GM12878 (cell line): ENCODE data around the gene DUSP10. TPM values are rescaled to one million over a fixed set of nuclear protein-coding genes. Genes with fewer than 3 reads are reported as not detected.

Experiments used
- ATAC-seq: fragments of 200-7000 bp; cut with Tn5 transposase; 3 replicates; pipeline ENCODE4 v1.9.1; 2020; ENCODE audit warnings: mild to moderate bottlenecking, moderate library complexity
- BruUV-seq: library from RNA; stranded (reverse); fragments of 400-500 nt; replicated peaks from 2 replicates; lab custom pipeline; 2021; lab: Mats Ljungman, UMichigan
- CTCF ChIA-PET: fragments of 300-600 bp; sonication (Branson Sonifier 250); formaldehyde crosslinking; extraction: SDS; loops from one replicate; lab custom pipeline; 2021; ENCODE audit warnings: inconsistent platforms; lab: Yijun Ruan, JAX
- POLR2A ChIA-PET: fragments of 350-600 bp; formaldehyde crosslinking; extraction: SDS; loops from one replicate; lab custom pipeline; 2021; ENCODE audit warnings: inconsistent platforms; lab: Charles Lee
- RAD21 ChIA-PET: fragments of 300-600 bp; sonication (Branson Sonifier 250); formaldehyde crosslinking; loops from one replicate; lab custom pipeline; 2023; ENCODE audit warnings: antibody characterized with exemption; ENCODE audit not compliant: unreplicated experiment; lab: Charles Lee
- SMC1A ChIA-PET: fragments of 300-600 bp; sonication (Branson Sonifier 250); formaldehyde crosslinking; loops from one replicate; lab custom pipeline; 2023; ENCODE audit not compliant: unreplicated experiment, uncharacterized antibody; lab: Charles Lee
- DNase-seq: peaks from one replicate; pipeline ENCODE4 v3.0.0-alpha.2; 2011; ENCODE audit warnings: low read depth, low spot score
- FAIRE-seq: peaks from 3 replicates; lab custom pipeline; 2011; peaks lifted over from hg19 to GRCh38; lab: Jason Lieb, UNC
- H2AFZ ChIP-seq: 2 replicates; pipeline ENCODE4 v1.6.0; 2011; ENCODE audit warnings: low read depth, low read length, control low read depth; ENCODE audit not compliant: control insufficient read depth
- H3K27ac ChIP-seq: 2 replicates; pipeline ENCODE4 v1.5.1; 2011; ENCODE audit warnings: control low read depth; ENCODE audit not compliant: control insufficient read depth, insufficient read depth
- H3K27me3 ChIP-seq, 2 experiments: replicated peaks in 1 of 2; 2 replicates each; pipeline versions ENCODE4 v1.6.0 to v1.6.1; 2011; ENCODE audit warnings: low read length in 1 of 2; ENCODE audit not compliant: control insufficient read depth in 2 of 2, insufficient read depth in 2 of 2
- H3K36me3 ChIP-seq, 2 experiments: 2 replicates each; pipeline ENCODE4 v1.5.1; 2011; ENCODE audit warnings: low read length in 1 of 2; ENCODE audit not compliant: control insufficient read depth in 2 of 2, insufficient read depth in 2 of 2
- H3K4me1 ChIP-seq: 2 replicates; pipeline ENCODE4 v1.6.1; 2011; ENCODE audit warnings: mild to moderate bottlenecking, low read length, moderate library complexity, mixed read lengths; ENCODE audit not compliant: control insufficient read depth, insufficient read depth
- H3K4me2 ChIP-seq: 2 replicates; pipeline ENCODE4 v1.6.0; 2011; ENCODE audit warnings: control low read depth; ENCODE audit not compliant: control insufficient read depth, insufficient read depth
- H3K4me3 ChIP-seq: fragments of 200-600 bp; sonication (generic); 2 replicates; pipeline ENCODE4 v1.5.1; 2016
- H3K79me2 ChIP-seq: 2 replicates; pipeline ENCODE4 v1.6.0; 2011; ENCODE audit warnings: low read length; ENCODE audit not compliant: control insufficient read depth, insufficient read depth
- H3K9ac ChIP-seq: 2 replicates; pipeline ENCODE4 v1.8.0; 2011; ENCODE audit warnings: low read length, control low read depth, mixed read lengths; ENCODE audit not compliant: control insufficient read depth, insufficient read depth
- H3K9me3 ChIP-seq: replicated peaks from 3 replicates; pipeline ENCODE4 v1.5.1; 2011; ENCODE audit warnings: mild to moderate bottlenecking, low read length; ENCODE audit not compliant: control insufficient read depth, insufficient read depth
- H4K20me1 ChIP-seq: 2 replicates; pipeline ENCODE4 v1.6.0; 2011; ENCODE audit not compliant: control insufficient read depth, insufficient read depth
- CBFB ChIP-seq: IDR thresholded peaks from 2 replicates; pipeline ENCODE4 v1.6.1; 2016; ENCODE audit warnings: antibody characterized with exemption, low read depth
- ESRRA ChIP-seq: IDR thresholded peaks from 2 replicates; pipeline ENCODE4 v1.6.1; 2012; ENCODE audit warnings: mild to moderate bottlenecking, low read length, improper control_type of control experiment
- HCFC1 ChIP-seq: fragments of 150-350 bp; IDR thresholded peaks from 2 replicates; pipeline ENCODE4 v1.6.1; 2014; ENCODE audit warnings: low read length
- JUNB ChIP-seq: IDR thresholded peaks from 2 replicates; pipeline ENCODE4 v1.6.1; 2016; ENCODE audit warnings: antibody characterized with exemption, mild to moderate bottlenecking
- MEF2B ChIP-seq: fragments of 450-650 bp; IDR thresholded peaks from 2 replicates; pipeline ENCODE4 v1.6.1; 2018; ENCODE audit warnings: mild to moderate bottlenecking, moderate library complexity; ENCODE audit not compliant: partially characterized antibody, poor library complexity, severe bottlenecking
- RAD21 ChIP-seq: IDR thresholded peaks from 2 replicates; pipeline ENCODE4 v1.6.1; 2011; ENCODE audit warnings: mild to moderate bottlenecking, low read depth, low read length, moderate library complexity; ENCODE audit not compliant: insufficient read depth
- RELA ChIP-seq: fragments of 450-650 bp; IDR thresholded peaks from 2 replicates; pipeline ENCODE4 v1.8.0; 2014; ENCODE audit warnings: borderline replicate concordance; ENCODE audit not compliant: partially characterized antibody
- STAT1 ChIP-seq: fragments of 450-650 bp; conservative IDR thresholded peaks from 2 replicates; pipeline ENCODE4 v1.6.1; 2014; ENCODE audit warnings: antibody characterized with exemption, mild to moderate bottlenecking
- TCF3 ChIP-seq: IDR thresholded peaks from 2 replicates; pipeline ENCODE4 v1.6.1; 2012; ENCODE audit warnings: low read depth, mild to moderate bottlenecking, low read length, borderline replicate concordance; ENCODE audit not compliant: insufficient read depth
- TCF7 ChIP-seq: IDR thresholded peaks from 2 replicates; pipeline ENCODE4 v1.6.1; 2014; ENCODE audit warnings: antibody characterized with exemption, borderline replicate concordance
- YY1 ChIP-seq: IDR thresholded peaks from 2 replicates; pipeline ENCODE4 v1.6.1; 2011; ENCODE audit warnings: low read depth, mild to moderate bottlenecking, low read length
- WGBS: methylation state at CpG from one replicate; pipeline ENCODE4 v1.1.6; 2016; ENCODE audit warnings: low lambda C conversion rate; ENCODE audit not compliant: insufficient replicate concordance, insufficient coverage; ENCODE audit errors: missing lambda C conversion rate; 5-methylcytosine and 5-hydroxymethylcytosine counted together
- in situ Hi-C: fragments of 300-500 bp; cut with MboI; formaldehyde crosslinking; loops from 9 replicates; pipeline ENCODE4 v1.14.3; 2018; ENCODE audit warnings: mixed read lengths
- intact Hi-C: fragments of 100-400 bp; cut with micrococcal nuclease; formaldehyde crosslinking; loops from one replicate; pipeline ENCODE4 v1.14.2; 2022; ENCODE audit not compliant: unreplicated experiment
- polyA plus RNA-seq, 11 experiments: library from polyadenylated mRNA; depleted of rRNA in 4 of 11; unstranded in 6 of 11; stranded (reverse) in 5 of 11; fragments of >200 nt; fragmentation: Nextera tagmentation in 4 of 11; fragmentation: Illumina TruSeq in 1 of 11; extraction: Ambion mirVana in 4 of 11; extraction: Trizol in 1 of 11; gene quantifications; 1 replicate in 1 of 11; 2 replicates in 10 of 11; pipeline versions ENCODE4 v1.2.1 to v1.2.3, GENCODE V29; 2011 to 2016; ENCODE audit warnings: inconsistent platforms in 2 of 11, missing spikeins in 2 of 11, low read depth in 1 of 11
- total RNA-seq, 4 experiments: library from RNA; depleted of rRNA in 3 of 4; stranded (reverse); fragments of >200 nt in 3 of 4; fragmentation: Illumina TruSeq in 1 of 4; extraction: Trizol in 1 of 4; gene quantifications; 2 replicates each; pipeline versions ENCODE4 v1.2.1 to v1.2.3, GENCODE V29; 2013 to 2021
- TF ChIP-seq, protein P1 (sequence below): fragments of 450-650 bp; IDR thresholded peaks from 2 replicates; pipeline ENCODE4 v1.6.1; 2017; ENCODE audit warnings: borderline replicate concordance
- TF ChIP-seq, protein P2 (sequence below): IDR thresholded peaks from 2 replicates; pipeline ENCODE4 v1.6.1; 2012; ENCODE audit warnings: improper control_type of control experiment, low read depth, low read length; ENCODE audit not compliant: insufficient replicate concordance

Gene DUSP10
- total and polyA plus RNA-seq, 10 of the 15 experiments (the other 5 are each of a cell fraction or from before 2014, with no cell fraction given) = 20.3 to 38.4 (median 27.8) TPM

DNA sequence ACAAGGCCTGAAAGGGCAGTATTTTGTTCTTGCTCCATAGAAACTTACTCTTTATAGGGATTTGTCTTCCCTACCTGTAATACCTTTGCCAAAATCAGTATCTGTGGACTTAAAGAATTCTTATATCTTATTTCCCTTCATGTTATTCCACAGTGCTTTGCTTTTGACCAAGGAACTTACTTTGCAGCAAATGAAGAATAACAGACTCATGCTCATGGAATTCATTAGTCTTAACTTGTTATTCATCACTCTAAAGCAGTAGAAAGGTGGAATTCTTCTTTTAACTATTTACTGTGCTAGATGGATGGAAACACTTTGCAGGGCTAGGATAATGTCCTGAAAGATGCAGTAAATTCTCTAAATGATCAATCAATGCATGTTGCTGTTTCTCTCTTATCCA is 45.9 kb downstream of the DUSP10 start (continued):
- no peak for TF ChIP-seq MEF2B

DNA sequence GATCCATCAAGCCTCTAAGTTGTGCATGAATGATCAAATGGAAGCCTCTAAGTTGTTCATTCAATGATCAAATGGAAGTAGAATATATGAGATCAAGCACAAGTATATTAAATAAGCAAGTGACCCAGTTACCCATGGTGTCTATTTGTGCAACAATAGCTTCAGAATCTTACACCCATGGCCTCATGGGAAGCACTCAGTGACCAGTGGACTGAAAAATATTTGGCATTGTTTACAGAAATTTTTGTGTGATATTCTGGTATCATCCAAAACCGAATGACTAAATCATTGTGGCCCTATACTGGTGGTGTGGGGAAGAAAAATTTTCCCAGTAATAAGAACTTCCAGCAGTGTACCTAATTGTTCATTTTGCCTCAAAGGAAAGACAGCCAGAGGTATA is 46.6 kb downstream of the DUSP10 start:
- 73% methylated on average over 1 of the region's 1 CpG for WGBS
- CTCF ChIA-PET = interaction anchor here (1.1 kb wide), 1 partner anchor 12 kb away, joined by 4 read pairs; no protein-coding TSS in a partner anchor

More for the DNA sequence above, 46.6 kb downstream of the DUSP10 start:
- Histone ChIP-seq H3K79me2 (no peaks in the 10 kb centered on the region), H4K20me1 (no peaks in the 10 kb centered on the region), H3K4me2 (no peak overlapping the region), H3K9ac (no peak overlapping the region), H3K4me3 (no peak overlapping the region), H3K4me1 (no peaks in the 10 kb centered on the region), H3K27ac (no peak overlapping the region), H3K27me3 (no peaks in the 10 kb centered on the region), H3K36me3 (no peaks in the 10 kb centered on the region; a peak in 3 of 4 replicates), H3K9me3 (0 out of 3 replicates have a peak, but pooled peaks cover 2% of the 10 kb centered on the region), H2AFZ (no peak overlapping the region)
- ATAC-seq = no peak
- POLR2A ChIA-PET = interaction anchor here (1.0 kb wide), 1 partner anchor 13 kb away, joined by 4 read pairs; no protein-coding TSS in a partner anchor
- intact Hi-C loops (no loop called here), in situ Hi-C loops (no loop called here)
- no peak for FAIRE-seq
- DNase-seq = no peak
- BruUV-seq = no TSS peak
- SMC1A ChIA-PET = interaction anchor here (1.0 to 1.3 kb wide), 3 partner anchors 13 to 15 kb away, joined by 3 to 6 read pairs (median 4); no protein-coding TSS in a partner anchor
- TF ChIP-seq, protein P1, sequence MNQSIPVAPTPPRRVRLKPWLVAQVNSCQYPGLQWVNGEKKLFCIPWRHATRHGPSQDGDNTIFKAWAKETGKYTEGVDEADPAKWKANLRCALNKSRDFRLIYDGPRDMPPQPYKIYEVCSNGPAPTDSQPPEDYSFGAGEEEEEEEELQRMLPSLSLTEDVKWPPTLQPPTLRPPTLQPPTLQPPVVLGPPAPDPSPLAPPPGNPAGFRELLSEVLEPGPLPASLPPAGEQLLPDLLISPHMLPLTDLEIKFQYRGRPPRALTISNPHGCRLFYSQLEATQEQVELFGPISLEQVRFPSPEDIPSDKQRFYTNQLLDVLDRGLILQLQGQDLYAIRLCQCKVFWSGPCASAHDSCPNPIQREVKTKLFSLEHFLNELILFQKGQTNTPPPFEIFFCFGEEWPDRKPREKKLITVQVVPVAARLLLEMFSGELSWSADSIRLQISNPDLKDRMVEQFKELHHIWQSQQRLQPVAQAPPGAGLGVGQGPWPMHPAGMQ = no peak
- TF ChIP-seq STAT1 (no peak), JUNB (no peak), ESRRA (no peak), TCF3 (no peak), CBFB (no peak), RAD21 (no peak), HCFC1 (no peak), YY1 (no peak), TCF7 (no peak), RELA (no peak)
- TF ChIP-seq, protein P2, sequence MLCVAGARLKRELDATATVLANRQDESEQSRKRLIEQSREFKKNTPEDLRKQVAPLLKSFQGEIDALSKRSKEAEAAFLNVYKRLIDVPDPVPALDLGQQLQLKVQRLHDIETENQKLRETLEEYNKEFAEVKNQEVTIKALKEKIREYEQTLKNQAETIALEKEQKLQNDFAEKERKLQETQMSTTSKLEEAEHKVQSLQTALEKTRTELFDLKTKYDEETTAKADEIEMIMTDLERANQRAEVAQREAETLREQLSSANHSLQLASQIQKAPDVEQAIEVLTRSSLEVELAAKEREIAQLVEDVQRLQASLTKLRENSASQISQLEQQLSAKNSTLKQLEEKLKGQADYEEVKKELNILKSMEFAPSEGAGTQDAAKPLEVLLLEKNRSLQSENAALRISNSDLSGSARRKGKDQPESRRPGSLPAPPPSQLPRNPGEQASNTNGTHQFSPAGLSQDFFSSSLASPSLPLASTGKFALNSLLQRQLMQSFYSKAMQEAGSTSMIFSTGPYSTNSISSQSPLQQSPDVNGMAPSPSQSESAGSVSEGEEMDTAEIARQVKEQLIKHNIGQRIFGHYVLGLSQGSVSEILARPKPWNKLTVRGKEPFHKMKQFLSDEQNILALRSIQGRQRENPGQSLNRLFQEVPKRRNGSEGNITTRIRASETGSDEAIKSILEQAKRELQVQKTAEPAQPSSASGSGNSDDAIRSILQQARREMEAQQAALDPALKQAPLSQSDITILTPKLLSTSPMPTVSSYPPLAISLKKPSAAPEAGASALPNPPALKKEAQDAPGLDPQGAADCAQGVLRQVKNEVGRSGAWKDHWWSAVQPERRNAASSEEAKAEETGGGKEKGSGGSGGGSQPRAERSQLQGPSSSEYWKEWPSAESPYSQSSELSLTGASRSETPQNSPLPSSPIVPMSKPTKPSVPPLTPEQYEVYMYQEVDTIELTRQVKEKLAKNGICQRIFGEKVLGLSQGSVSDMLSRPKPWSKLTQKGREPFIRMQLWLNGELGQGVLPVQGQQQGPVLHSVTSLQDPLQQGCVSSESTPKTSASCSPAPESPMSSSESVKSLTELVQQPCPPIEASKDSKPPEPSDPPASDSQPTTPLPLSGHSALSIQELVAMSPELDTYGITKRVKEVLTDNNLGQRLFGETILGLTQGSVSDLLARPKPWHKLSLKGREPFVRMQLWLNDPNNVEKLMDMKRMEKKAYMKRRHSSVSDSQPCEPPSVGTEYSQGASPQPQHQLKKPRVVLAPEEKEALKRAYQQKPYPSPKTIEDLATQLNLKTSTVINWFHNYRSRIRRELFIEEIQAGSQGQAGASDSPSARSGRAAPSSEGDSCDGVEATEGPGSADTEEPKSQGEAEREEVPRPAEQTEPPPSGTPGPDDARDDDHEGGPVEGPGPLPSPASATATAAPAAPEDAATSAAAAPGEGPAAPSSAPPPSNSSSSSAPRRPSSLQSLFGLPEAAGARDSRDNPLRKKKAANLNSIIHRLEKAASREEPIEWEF = no peak
- RAD21 ChIA-PET = no interaction called here
